ENCODE measurements around the gene LIMK2. TPM values are rescaled to one million over a fixed set of nuclear protein-coding genes. Genes with fewer than 3 reads are reported as not detected.

LIMK2 gene
- total RNA-seq, 1 experiment from 2014 or later: 42.5 TPM

DNA sequence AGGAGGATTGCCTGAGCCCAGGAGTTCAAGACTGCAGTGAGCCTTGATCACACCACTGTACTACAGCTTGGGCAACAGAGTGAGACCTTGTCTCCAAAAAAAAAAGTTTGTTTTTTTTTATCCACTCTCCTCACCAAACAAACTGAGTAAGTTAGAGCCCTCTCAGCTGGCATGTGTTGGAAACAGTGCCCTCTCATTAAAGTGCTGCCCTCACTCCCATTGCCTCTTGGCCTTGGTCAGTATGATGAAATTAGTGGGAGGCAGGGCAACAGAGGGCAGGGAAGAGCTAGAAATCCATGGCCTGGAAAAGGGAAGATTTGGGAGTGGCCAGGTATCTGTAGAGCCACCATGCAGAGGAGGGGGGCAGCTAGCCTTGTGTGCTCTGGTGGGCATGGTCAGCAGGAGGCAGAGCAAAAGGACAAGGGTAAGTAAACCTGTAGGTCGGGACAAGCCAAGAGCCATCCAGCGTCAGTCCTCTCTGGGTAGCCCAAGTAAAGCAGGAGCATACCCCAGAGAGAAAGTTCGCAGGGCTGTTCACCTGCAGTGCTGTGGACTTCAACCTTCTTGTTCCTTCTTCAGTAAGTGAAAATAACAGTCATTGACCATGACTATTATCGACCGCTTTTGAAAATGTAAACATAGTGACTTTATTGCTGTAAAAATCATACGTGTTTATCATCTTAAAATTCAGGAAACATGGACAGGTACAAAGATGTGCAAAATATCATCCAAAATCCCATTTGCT lies 52.0 kb downstream of the LIMK2 start:
- intact Hi-C loops (cut with micrococcal nuclease; ENCODE audit: unreplicated experiment): no loop called here
- POLR2A ChIA-PET (ENCODE audit: unreplicated experiment): no interaction called here
- TF ChIP-seq, protein P1, sequence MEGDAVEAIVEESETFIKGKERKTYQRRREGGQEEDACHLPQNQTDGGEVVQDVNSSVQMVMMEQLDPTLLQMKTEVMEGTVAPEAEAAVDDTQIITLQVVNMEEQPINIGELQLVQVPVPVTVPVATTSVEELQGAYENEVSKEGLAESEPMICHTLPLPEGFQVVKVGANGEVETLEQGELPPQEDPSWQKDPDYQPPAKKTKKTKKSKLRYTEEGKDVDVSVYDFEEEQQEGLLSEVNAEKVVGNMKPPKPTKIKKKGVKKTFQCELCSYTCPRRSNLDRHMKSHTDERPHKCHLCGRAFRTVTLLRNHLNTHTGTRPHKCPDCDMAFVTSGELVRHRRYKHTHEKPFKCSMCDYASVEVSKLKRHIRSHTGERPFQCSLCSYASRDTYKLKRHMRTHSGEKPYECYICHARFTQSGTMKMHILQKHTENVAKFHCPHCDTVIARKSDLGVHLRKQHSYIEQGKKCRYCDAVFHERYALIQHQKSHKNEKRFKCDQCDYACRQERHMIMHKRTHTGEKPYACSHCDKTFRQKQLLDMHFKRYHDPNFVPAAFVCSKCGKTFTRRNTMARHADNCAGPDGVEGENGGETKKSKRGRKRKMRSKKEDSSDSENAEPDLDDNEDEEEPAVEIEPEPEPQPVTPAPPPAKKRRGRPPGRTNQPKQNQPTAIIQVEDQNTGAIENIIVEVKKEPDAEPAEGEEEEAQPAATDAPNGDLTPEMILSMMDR (conservative IDR thresholded peaks at IDR 0.05): no peak
- no peak for TF ChIP-seq EZH2 (IDR thresholded peaks at IDR 0.05; ENCODE audit: low read depth)
- no peaks in the 10 kb centered on the region for H4K20me1 ChIP-seq (ENCODE audit: insufficient read depth)
- H2AFZ ChIP-seq: no peak overlapping the region
- peaks cover 13% of the 10 kb centered on the region for H3K4me1 ChIP-seq (replicated peaks; ENCODE audit: insufficient read depth)
- CTCF ChIA-PET: interaction anchor here (0.5 kb wide), 1 partner anchor 8 kb away, joined by 9 read pairs; no protein-coding TSS in a partner anchor
- no peaks in the 10 kb centered on the region for H3K9me3 ChIP-seq (ENCODE audit: insufficient read depth, low read depth)
- BruUV-seq (replicated peaks): no TSS peak
- H3K4me2 ChIP-seq: no peak overlapping the region
- no peak overlapping the region for H3K27ac ChIP-seq
- H3K79me2 ChIP-seq (ENCODE audit: low read depth): no peaks in the 10 kb centered on the region
- H3F3A ChIP-seq (ENCODE audit: insufficient read depth, low read depth): no peaks in the 10 kb centered on the region
- H3K36me3 ChIP-seq (ENCODE audit: low read depth): no peaks in the 10 kb centered on the region
- H3K4me3 ChIP-seq: no peak overlapping the region
- H3K9me2 ChIP-seq (ENCODE audit: insufficient read depth): no peaks in the 10 kb centered on the region
- H3K27me3 ChIP-seq (ENCODE audit: insufficient read depth, low read depth): no peaks in the 10 kb centered on the region
- no peak for DNase-seq

DNA sequence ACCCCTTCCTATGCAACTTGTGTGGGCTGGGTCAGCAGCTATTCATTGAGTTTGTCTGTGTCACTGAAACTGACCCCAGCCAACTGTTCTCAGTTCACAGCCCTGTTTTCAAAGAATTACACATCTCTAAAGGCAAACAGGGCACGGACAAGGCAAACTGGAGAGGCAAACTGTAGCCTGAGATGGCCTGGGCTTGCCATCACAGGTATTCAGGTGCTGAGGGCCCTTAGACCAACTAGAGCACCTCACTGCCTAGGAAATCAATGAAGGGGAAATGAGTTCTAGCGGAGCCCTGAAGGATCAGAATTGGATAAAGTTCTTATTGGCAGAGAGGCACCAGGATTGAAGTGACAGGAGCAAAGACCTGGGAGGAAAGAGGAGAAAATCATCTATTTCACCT lies 56.2 kb downstream of the LIMK2 start:
- H3K4me2 ChIP-seq: no peak overlapping the region
- H3F3A ChIP-seq (ENCODE audit: insufficient read depth, low read depth): peaks cover 15% of the 10 kb centered on the region; the same call in 1 of the 2 replicates
- H3K9me3 ChIP-seq (ENCODE audit: insufficient read depth, low read depth): no peaks in the 10 kb centered on the region
- intact Hi-C loops (cut with micrococcal nuclease; ENCODE audit: unreplicated experiment): no loop called here
- H3K9me2 ChIP-seq (ENCODE audit: insufficient read depth): no peaks in the 10 kb centered on the region
- no peak overlapping the region for H3K27ac ChIP-seq
- DNase-seq: no peak
- CTCF ChIA-PET: no interaction called here
- POLR2A ChIA-PET (ENCODE audit: unreplicated experiment): no interaction called here
- no peak overlapping the region for H2AFZ ChIP-seq
- TF ChIP-seq, protein P1 (conservative IDR thresholded peaks at IDR 0.05): no peak
- no peak for TF ChIP-seq EZH2 (IDR thresholded peaks at IDR 0.05; ENCODE audit: low read depth)
- no peak overlapping the region for H3K4me3 ChIP-seq
- no peaks in the 10 kb centered on the region for H3K27me3 ChIP-seq (ENCODE audit: insufficient read depth, low read depth)
- H3K36me3 ChIP-seq (ENCODE audit: low read depth): no peaks in the 10 kb centered on the region
- H4K20me1 ChIP-seq (ENCODE audit: insufficient read depth): no peaks in the 10 kb centered on the region
- H3K79me2 ChIP-seq (ENCODE audit: low read depth): no peaks in the 10 kb centered on the region
- no TSS peak for BruUV-seq (replicated peaks)
- H3K4me1 ChIP-seq (replicated peaks; ENCODE audit: insufficient read depth): peaks cover 32% of the 10 kb centered on the region

DNA sequence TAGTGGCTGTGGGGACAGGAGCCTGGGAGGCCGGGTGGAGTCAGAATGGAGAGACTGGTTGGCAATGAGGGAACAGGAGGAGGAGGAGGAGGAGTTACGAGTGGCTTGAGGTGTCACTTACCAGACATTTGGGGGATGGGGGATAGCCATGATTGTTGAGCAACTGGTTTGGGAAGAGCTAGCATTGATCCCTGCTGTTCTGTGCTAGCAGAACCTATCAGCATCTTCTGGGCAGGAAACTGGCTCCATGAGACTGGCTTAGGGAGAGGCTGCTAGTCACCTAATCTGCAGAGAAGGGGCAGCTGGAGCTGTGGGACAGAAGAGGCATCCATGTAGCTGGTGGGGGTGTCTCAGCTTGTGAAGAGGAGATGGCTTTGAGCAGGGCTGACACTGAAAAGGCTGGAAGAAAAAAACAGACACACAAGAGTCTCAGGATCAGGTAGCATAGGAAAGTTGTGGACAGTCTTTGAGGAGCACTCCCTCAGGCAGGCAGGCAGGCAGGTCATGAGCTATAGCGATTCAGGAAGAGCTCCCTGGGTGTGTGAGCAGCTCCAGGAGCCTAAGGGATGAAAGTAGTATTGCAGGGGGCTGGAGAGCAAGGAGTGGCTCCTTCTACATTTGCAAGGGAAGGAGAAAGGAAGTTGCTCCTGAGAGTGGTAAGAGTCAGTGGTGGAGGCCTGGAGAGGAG lies 57.9 kb downstream of the LIMK2 start:
- intact Hi-C loops (cut with micrococcal nuclease; ENCODE audit: unreplicated experiment): no loop called here

More for the DNA sequence above, 57.9 kb downstream of the LIMK2 start:
- Histone ChIP-seq H3K36me3 (ENCODE audit: low read depth) (no peaks in the 10 kb centered on the region), H3K9me2 (ENCODE audit: insufficient read depth) (no peaks in the 10 kb centered on the region), H3K4me1 (replicated peaks; ENCODE audit: insufficient read depth) (peaks cover 38% of the 10 kb centered on the region), H4K20me1 (ENCODE audit: insufficient read depth) (no peaks in the 10 kb centered on the region), H3K27ac (peak overlapping the region; percentile 50), H3F3A (ENCODE audit: insufficient read depth, low read depth) (peaks cover 18% of the 10 kb centered on the region; the same call in 1 of the 2 replicates), H3K4me3 (no peak overlapping the region), H2AFZ (no peak overlapping the region), H3K79me2 (ENCODE audit: low read depth) (no peaks in the 10 kb centered on the region), H3K4me2 (peak overlapping the region; percentile 15; the same call in 1 of the 2 replicates), H3K27me3 (ENCODE audit: insufficient read depth, low read depth) (no peaks in the 10 kb centered on the region), H3K9me3 (ENCODE audit: insufficient read depth, low read depth) (no peaks in the 10 kb centered on the region)
- peak in 1 of 2 experiments; percentile 63 for DNase-seq
- CTCF ChIA-PET: interaction anchor here (0.8 to 1.2 kb wide), 3 partner anchors 16 to 62 kb away, joined by 4 to 6 read pairs (median 4); no protein-coding TSS in a partner anchor
- no TSS peak for BruUV-seq (replicated peaks)
- TF ChIP-seq EZH2 (IDR thresholded peaks at IDR 0.05; ENCODE audit: low read depth): no peak
- TF ChIP-seq, protein P1 (conservative IDR thresholded peaks at IDR 0.05): no peak
- POLR2A ChIA-PET (ENCODE audit: unreplicated experiment): interaction anchor here (0.6 to 1.1 kb wide), 3 partner anchors 16 to 26 kb away, joined by 4 to 6 read pairs (median 5); no protein-coding TSS in a partner anchor
